Progenitor cell of endocrine pancreas (in vitro differentiated cells): ENCODE measurements around the gene SLC44A5. TPM values are rescaled to one million over a fixed set of nuclear protein-coding genes. Genes with fewer than 3 reads are reported as not detected.

ENCODE experiments used
- DNase-seq: peaks from one replicate; pipeline ENCODE4 v3.0.0; 2021; ENCODE audit warnings: low spot score; ENCODE audit not compliant: unreplicated experiment
- H3K27ac Mint-ChIP-seq: 2 replicates; pipeline ENCODE4 v1.8.0; 2021; ENCODE audit warnings: mild to moderate bottlenecking, moderate library complexity, mixed read lengths
- H3K27me3 Mint-ChIP-seq: 2 replicates; pipeline ENCODE4 v1.8.0; 2021; ENCODE audit warnings: mixed read lengths
- H3K36me3 Mint-ChIP-seq: 2 replicates; pipeline ENCODE4 v1.8.0; 2022; ENCODE audit warnings: mixed read lengths; ENCODE audit not compliant: insufficient read depth
- H3K4me1 Mint-ChIP-seq: 2 replicates; pipeline ENCODE4 v1.8.0; 2021; ENCODE audit warnings: low read depth, mixed read lengths
- H3K4me3 Mint-ChIP-seq: 2 replicates; pipeline ENCODE4 v1.8.0; 2021; ENCODE audit warnings: low read depth, mild to moderate bottlenecking, moderate library complexity, mixed read lengths
- H3K9me3 Mint-ChIP-seq: 2 replicates; pipeline ENCODE4 v1.8.0; 2021; ENCODE audit warnings: low read depth, mixed read lengths
- total RNA-seq: library from RNA; stranded (reverse); gene quantifications from 2 replicates; pipeline ENCODE4 v1.2.1, GENCODE V29; 2021
- TF ChIP-seq, protein P1 (sequence below): fragments of 200-600 bp; sonication (generic); IDR thresholded peaks from one replicate; pipeline ENCODE4 v1.5.0; 2021; ENCODE audit warnings: antibody characterized with exemption, mild to moderate bottlenecking; ENCODE audit not compliant: unreplicated experiment

Gene SLC44A5
- total RNA-seq, 1 donor from 2014 or later, result 8.8 TPM

DNA sequence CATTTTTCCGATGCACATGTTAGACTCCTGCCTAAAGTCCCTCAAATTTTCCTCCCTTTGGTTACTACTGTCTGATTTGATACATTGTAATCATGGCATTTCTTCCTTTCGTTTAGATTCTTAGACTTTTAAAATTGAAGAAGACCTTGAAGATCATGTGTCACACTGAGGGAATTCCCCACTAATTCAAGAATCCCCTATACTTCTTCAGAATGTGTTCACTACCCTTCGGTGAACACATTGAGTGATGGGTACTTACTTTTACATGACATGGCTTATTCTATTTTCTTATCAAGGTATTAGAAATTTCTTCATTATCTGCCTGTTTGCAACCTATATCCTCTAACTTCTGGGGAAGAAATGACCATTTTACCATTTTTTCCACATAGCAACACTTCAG, 390.8 kb downstream of the SLC44A5 start:
- DNase-seq, result no peak
- H3K4me1 Mint-ChIP-seq, result no peaks in the 10 kb centered on the region

DNA sequence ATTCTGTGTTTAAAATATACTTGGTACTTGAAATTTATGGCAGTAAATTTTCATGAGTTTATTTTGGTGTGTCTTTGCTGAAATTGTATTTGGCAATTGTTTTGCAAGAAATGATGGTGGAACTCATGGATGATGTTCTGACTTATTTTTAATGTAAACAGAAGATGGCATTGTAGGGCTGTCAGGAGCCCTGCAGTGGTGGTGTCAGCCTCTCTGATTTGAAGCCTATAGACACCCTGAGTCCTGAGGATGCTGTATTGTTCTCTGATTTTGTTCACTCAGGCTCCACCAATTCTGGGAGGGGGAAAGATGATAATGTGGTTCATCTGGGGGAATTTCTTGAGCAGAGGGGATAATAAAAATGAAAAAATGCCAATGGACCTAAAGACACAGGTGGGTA, 396.9 kb downstream of the SLC44A5 start:
- Mint-ChIP-seq H3K27me3 (no peaks in the 10 kb centered on the region), H3K9me3 (no peaks in the 10 kb centered on the region), H3K4me3 (no peak overlapping the region), H3K36me3 (no peaks in the 10 kb centered on the region), H3K27ac (no peak overlapping the region), H3K4me1 (no peaks in the 10 kb centered on the region)
- DNase-seq, result no peak
- TF ChIP-seq, protein P1, sequence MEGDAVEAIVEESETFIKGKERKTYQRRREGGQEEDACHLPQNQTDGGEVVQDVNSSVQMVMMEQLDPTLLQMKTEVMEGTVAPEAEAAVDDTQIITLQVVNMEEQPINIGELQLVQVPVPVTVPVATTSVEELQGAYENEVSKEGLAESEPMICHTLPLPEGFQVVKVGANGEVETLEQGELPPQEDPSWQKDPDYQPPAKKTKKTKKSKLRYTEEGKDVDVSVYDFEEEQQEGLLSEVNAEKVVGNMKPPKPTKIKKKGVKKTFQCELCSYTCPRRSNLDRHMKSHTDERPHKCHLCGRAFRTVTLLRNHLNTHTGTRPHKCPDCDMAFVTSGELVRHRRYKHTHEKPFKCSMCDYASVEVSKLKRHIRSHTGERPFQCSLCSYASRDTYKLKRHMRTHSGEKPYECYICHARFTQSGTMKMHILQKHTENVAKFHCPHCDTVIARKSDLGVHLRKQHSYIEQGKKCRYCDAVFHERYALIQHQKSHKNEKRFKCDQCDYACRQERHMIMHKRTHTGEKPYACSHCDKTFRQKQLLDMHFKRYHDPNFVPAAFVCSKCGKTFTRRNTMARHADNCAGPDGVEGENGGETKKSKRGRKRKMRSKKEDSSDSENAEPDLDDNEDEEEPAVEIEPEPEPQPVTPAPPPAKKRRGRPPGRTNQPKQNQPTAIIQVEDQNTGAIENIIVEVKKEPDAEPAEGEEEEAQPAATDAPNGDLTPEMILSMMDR, result no peak

More for the DNA sequence above, 390.8 kb downstream of the SLC44A5 start:
- Mint-ChIP-seq H3K4me3 (no peak overlapping the region), H3K27me3 (no peaks in the 10 kb centered on the region), H3K27ac (no peak overlapping the region), H3K9me3 (no peaks in the 10 kb centered on the region), H3K36me3 (no peaks in the 10 kb centered on the region)
- TF ChIP-seq, protein P1, result no peak

DNA sequence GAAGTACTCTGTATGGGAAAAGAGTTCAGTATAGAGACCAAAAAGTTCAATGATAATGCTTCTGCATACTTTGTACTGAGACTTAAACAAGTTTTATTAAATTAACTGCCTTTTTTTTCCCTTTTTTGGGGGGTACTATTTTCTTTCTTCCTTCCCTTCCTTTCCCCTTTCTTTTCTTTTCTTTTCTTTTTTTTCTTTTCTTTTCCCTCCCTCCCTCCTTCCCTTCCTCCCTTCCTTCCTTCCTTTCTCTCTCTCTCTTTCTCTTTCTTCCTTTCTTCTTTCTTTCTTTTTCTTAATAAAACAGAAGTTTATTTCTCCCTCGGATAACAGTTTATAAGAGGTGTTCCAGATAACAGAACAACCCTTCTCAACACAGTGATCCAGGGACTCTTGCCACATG, 399.3 kb downstream of the SLC44A5 start:
- H3K9me3 Mint-ChIP-seq, result no peaks in the 10 kb centered on the region
- H3K4me1 Mint-ChIP-seq, result no peaks in the 10 kb centered on the region
- no peak overlapping the region for H3K4me3 Mint-ChIP-seq
- H3K27ac Mint-ChIP-seq, result no peak overlapping the region
- TF ChIP-seq, protein P1, result no peak
- no peaks in the 10 kb centered on the region for H3K27me3 Mint-ChIP-seq
- no peaks in the 10 kb centered on the region for H3K36me3 Mint-ChIP-seq
- no peak for DNase-seq

DNA sequence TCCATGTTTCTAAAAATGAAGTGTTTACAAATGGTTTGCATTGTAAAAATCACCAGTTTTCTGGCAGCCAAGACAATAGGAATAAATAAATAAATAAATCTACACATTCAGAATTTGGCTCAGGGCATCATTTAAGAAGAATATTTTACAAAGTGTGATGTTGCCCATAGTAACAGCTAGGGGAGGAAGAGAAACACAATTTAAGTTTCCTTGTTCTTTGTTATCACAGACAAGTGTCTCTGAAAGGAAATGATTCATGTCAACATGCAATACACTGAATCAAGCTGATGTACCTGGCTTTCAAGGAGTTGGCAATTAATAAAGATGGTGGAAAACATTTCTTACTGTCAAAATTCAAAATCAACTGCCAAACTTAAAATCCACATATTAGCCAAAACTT, 402.1 kb downstream of the SLC44A5 start:
- no peaks in the 10 kb centered on the region for H3K27me3 Mint-ChIP-seq
- H3K4me1 Mint-ChIP-seq, result no peaks in the 10 kb centered on the region
- TF ChIP-seq, protein P1, result no peak
- H3K36me3 Mint-ChIP-seq, result no peaks in the 10 kb centered on the region
- H3K9me3 Mint-ChIP-seq, result no peaks in the 10 kb centered on the region
- DNase-seq, result no peak
- no peak overlapping the region for H3K27ac Mint-ChIP-seq
- no peak overlapping the region for H3K4me3 Mint-ChIP-seq

DNA sequence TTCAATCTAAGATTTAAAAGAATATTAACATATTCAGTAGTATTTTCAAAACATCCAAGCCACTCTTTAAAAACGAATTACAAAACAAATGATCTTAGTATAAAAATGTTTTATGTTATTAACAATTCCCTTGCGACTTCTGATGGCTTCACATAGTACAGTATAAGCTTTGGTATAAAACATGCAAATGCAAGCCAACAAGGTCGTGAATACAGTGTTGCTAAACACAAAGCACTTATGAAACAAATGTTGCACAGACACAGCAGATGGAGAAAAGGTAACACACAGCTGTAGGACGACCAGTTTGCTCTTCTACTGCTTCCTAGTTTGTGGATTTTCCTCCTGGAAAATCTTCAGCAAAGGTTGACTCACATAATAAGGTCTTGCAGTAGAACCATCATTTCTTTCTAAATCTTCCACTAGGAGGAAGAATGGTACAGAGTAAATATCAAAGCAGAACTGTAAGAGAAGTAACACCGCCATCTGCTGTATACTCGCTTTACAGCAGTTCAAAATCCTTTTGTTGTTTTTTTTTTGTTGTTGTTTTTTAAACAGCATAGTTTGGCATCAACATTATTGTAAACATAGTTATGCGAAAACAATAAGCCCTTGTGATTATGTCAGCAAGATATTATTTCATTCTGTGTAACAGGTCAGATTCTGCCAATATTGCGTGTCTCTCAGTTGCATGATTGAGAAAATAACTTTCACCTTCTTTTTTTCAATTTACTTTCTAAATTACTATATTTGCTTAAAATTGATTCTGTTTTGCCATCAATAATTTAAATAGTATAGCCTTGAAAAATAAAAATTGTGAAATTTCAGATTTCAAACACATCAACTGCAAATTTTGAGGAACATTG, 407.3 kb downstream of the SLC44A5 start:
- Mint-ChIP-seq H3K4me1 (no peaks in the 10 kb centered on the region), H3K27me3 (no peaks in the 10 kb centered on the region), H3K9me3 (no peaks in the 10 kb centered on the region), H3K36me3 (no peaks in the 10 kb centered on the region), H3K27ac (no peak overlapping the region), H3K4me3 (no peak overlapping the region)
- TF ChIP-seq, protein P1, result peak; percentile 85
- DNase-seq, result no peak
